NCI-H2196 treated with DMSO at 0.1 percent for 48 hours (cell line): Measurements from ENCODE around the gene CYP1A2.

Experiments used
- DNase-seq: peaks from one replicate; lab custom pipeline; 2025; ENCODE audit not compliant: unreplicated experiment; lab: John Stamatoyannopoulos, UW

The CYP1A2 gene

GRCh38 chr15:74788683-74789151 lies 40.1 kb downstream of the CYP1A2 start:
- no peak for DNase-seq

GRCh38 chr15:74789171-74789631 lies 40.6 kb downstream of the CYP1A2 start:
- DNase-seq: no peak

- no peak for DNase-seq
Observed at GRCh38 chr15:74789741-74790079, 41.1 kb downstream of the CYP1A2 start.

GRCh38 chr15:74790080-74790916 lies 41.7 kb downstream of the CYP1A2 start:
- DNase-seq: no peak

- DNase-seq: no peak
Observed at GRCh38 chr15:74791007-74791406, 42.4 kb downstream of the CYP1A2 start.

- DNase-seq: no peak
Observed at GRCh38 chr15:74791667-74792066, 43.0 kb downstream of the CYP1A2 start.

- no peak for DNase-seq
Observed at GRCh38 chr15:74792227-74793016, 43.8 kb downstream of the CYP1A2 start.

- DNase-seq: no peak
Observed at GRCh38 chr15:74793135-74794028, 44.7 kb downstream of the CYP1A2 start.

GRCh38 chr15:74794248-74794969 lies 45.8 kb downstream of the CYP1A2 start:
- no peak for DNase-seq

- DNase-seq: no peak
Observed at GRCh38 chr15:74794970-74795349, 46.3 kb downstream of the CYP1A2 start.

GRCh38 chr15:74795966-74796625 lies 47.5 kb downstream of the CYP1A2 start:
- no peak for DNase-seq

- DNase-seq: no peak
Observed at GRCh38 chr15:74798388-74799254, 50.0 kb downstream of the CYP1A2 start.

GRCh38 chr15:74799255-74799855 lies 50.7 kb downstream of the CYP1A2 start:
- DNase-seq: no peak

- DNase-seq: peak; percentile 62
Observed at GRCh38 chr15:74799856-74800558, 51.4 kb downstream of the CYP1A2 start.

- no peak for DNase-seq
Observed at GRCh38 chr15:74800559-74801094, 52.0 kb downstream of the CYP1A2 start.

GRCh38 chr15:74801311-74801997 lies 52.8 kb downstream of the CYP1A2 start:
- no peak for DNase-seq

- no peak for DNase-seq
Observed at GRCh38 chr15:74802290-74802689, 53.6 kb downstream of the CYP1A2 start.
